CD8-positive, alpha-beta memory T cell (primary cell): Measurements from ENCODE around the gene INO80. TPM values are rescaled to one million over a fixed set of nuclear protein-coding genes. Genes with fewer than 3 reads are reported as not detected.

ENCODE experiments used
- CTCF ChIA-PET: fragments of 350-600 bp; sonication (Branson Sonifier 250); formaldehyde crosslinking; loops from one replicate; lab custom pipeline; 2021; ENCODE audit warnings: antibody characterized with exemption; lab: Charles Lee
- POLR2A ChIA-PET: fragments of 350-600 bp; sonication (Branson Sonifier 250); formaldehyde crosslinking; loops from one replicate; lab custom pipeline; 2021; ENCODE audit warnings: antibody characterized with exemption; lab: Charles Lee
- DNase-seq, 5 donors: peaks; one replicate each; pipeline versions ENCODE4 v3.0.0 to v3.0.0-alpha.2; 2020 to 2022; ENCODE audit warnings: mixed read lengths in 1 of 5
- H3K27ac ChIP-seq: one replicate; pipeline ENCODE4 v1.7.0; 2013; ENCODE audit warnings: low read depth, mild to moderate bottlenecking, low read length, moderate library complexity
- H3K27me3 ChIP-seq: 2 replicates; pipeline ENCODE4 v1.7.0; 2013; ENCODE audit warnings: low read length, mild to moderate bottlenecking; ENCODE audit not compliant: insufficient read depth, poor library complexity, severe bottlenecking
- H3K36me3 ChIP-seq: 2 replicates; pipeline ENCODE4 v1.7.0; 2013; ENCODE audit warnings: mild to moderate bottlenecking, low read length, moderate library complexity; ENCODE audit not compliant: insufficient read depth
- H3K4me1 ChIP-seq: 2 replicates; pipeline ENCODE4 v1.7.0; 2013; ENCODE audit warnings: mild to moderate bottlenecking, low read length, moderate library complexity; ENCODE audit not compliant: insufficient read depth
- H3K4me3 ChIP-seq: 2 replicates; pipeline ENCODE4 v1.7.0; 2013; ENCODE audit warnings: mild to moderate bottlenecking, low read length
- H3K9me3 ChIP-seq: 2 replicates; pipeline ENCODE4 v1.7.0; 2013; ENCODE audit warnings: mild to moderate bottlenecking, low read length
- H3K27ac Mint-ChIP-seq, 8 donors: one replicate each; pipeline ENCODE4 v1.8.0; 2020 to 2021; ENCODE audit warnings: mixed read lengths in 8 of 8, mild to moderate bottlenecking in 6 of 8, inconsistent platforms in 3 of 8, moderate library complexity in 3 of 8
- H3K27me3 Mint-ChIP-seq, 2 donors: one replicate each; pipeline ENCODE4 v1.8.0; 2020 to 2021; ENCODE audit warnings: mixed read lengths in 2 of 2, mild to moderate bottlenecking in 1 of 2, moderate library complexity in 1 of 2
- H3K36me3 Mint-ChIP-seq, 3 donors: one replicate each; pipeline ENCODE4 v1.8.0; 2020 to 2021; ENCODE audit warnings: mixed read lengths in 3 of 3, inconsistent platforms in 1 of 3, mild to moderate bottlenecking in 1 of 3
- H3K4me1 Mint-ChIP-seq, 3 donors: one replicate each; pipeline ENCODE4 v1.8.0; 2020 to 2021; ENCODE audit warnings: mixed read lengths in 3 of 3, inconsistent platforms in 1 of 3, mild to moderate bottlenecking in 1 of 3
- H3K4me3 Mint-ChIP-seq, 7 donors: one replicate each; pipeline ENCODE4 v1.8.0; 2020 to 2021; ENCODE audit warnings: mixed read lengths in 7 of 7, mild to moderate bottlenecking in 6 of 7, moderate library complexity in 4 of 7, inconsistent platforms in 2 of 7
- H3K9me3 Mint-ChIP-seq, 5 donors: one replicate each; pipeline ENCODE4 v1.8.0; 2020 to 2022; ENCODE audit warnings: mixed read lengths in 5 of 5, mild to moderate bottlenecking in 3 of 5, moderate library complexity in 2 of 5, inconsistent platforms in 1 of 5
- polyA plus RNA-seq: library from polyadenylated mRNA; unstranded; fragments of 300-500 nt; fragmentation: Illumina TruSeq; gene quantifications from one replicate; pipeline ENCODE4 v1.2.3, GENCODE V29; 2021
- total RNA-seq, 2 experiments: library from RNA; stranded (reverse); gene quantifications; one replicate each; pipeline ENCODE4 v1.2.3, GENCODE V29; 2021

The INO80 gene
- total and polyA plus RNA-seq, 3 experiments from 2014 or later, result 7.2 to 29.2 (median 26.3) TPM

GRCh38 chr15:41115161-41115651 lies 874 bp downstream of the INO80 start:
- Mint-ChIP-seq H3K27ac (peak overlapping the region; percentile 92 to 100 (median 96)), H3K36me3 (peaks cover 2 to 23% (median 2%) of the 10 kb centered on the region in 3 donors), H3K9me3 (no peaks in the 10 kb centered on the region), H3K4me1 (peaks cover 23 to 47% (median 34%) of the 10 kb centered on the region in 3 donors), H3K4me3 (peak overlapping the region; percentile 92 to 100 (median 98)), H3K27me3 (no peaks in the 10 kb centered on the region)
- Histone ChIP-seq H3K27ac (peak overlapping the region; percentile 91), H3K27me3 (no peaks in the 10 kb centered on the region), H3K9me3 (no peaks in the 10 kb centered on the region), H3K36me3 (no peaks in the 10 kb centered on the region), H3K4me3 (peak overlapping the region; percentile 90), H3K4me1 (peaks cover 18% of the 10 kb centered on the region)
- ChIA-PET CTCF (interaction anchor here (0.5 to 2.1 kb wide), 3 partner anchors 9 to 221 kb away, joined by 3 to 6 read pairs (median 5); partner anchors contain the start of gene VPS18), POLR2A (interaction anchor here (1.6 kb wide), 1 partner anchor 221 kb away, joined by 6 read pairs; the partner anchor contains the start of gene VPS18)
- DNase-seq, result peak in 1 of 5 donors; percentile 73

GRCh38 chr15:41106947-41107346 lies 9.1 kb downstream of the INO80 start:
- Mint-ChIP-seq H3K36me3 (peaks cover 0 to 23% (median 9%) of the 10 kb centered on the region in 3 donors), H3K27me3 (no peaks in the 10 kb centered on the region), H3K4me1 (peaks cover 22 to 45% (median 34%) of the 10 kb centered on the region in 3 donors), H3K27ac (peak overlapping the region in 1 of 8 donors; percentile 30), H3K4me3 (no peak overlapping the region), H3K9me3 (no peaks in the 10 kb centered on the region)
- CTCF ChIA-PET, result no interaction called here
- POLR2A ChIA-PET, result no interaction called here
- no peaks in the 10 kb centered on the region for H3K9me3 ChIP-seq
- no peaks in the 10 kb centered on the region for H3K36me3 ChIP-seq
- no peak overlapping the region for H3K27ac ChIP-seq
- no peaks in the 10 kb centered on the region for H3K4me1 ChIP-seq
- no peak for DNase-seq
- no peak overlapping the region for H3K4me3 ChIP-seq
- no peaks in the 10 kb centered on the region for H3K27me3 ChIP-seq

GRCh38 chr15:41105348-41106334 lies 10.4 kb downstream of the INO80 start:
- H3K4me3 ChIP-seq, result no peak overlapping the region
- no peaks in the 10 kb centered on the region for H3K9me3 Mint-ChIP-seq
- H3K27ac Mint-ChIP-seq, result no peak overlapping the region
- peaks cover 27 to 46% (median 39%) of the 10 kb centered on the region in 3 donors for H3K4me1 Mint-ChIP-seq
- H3K27me3 ChIP-seq, result no peaks in the 10 kb centered on the region
- no peak overlapping the region for H3K27ac ChIP-seq
- no peaks in the 10 kb centered on the region for H3K36me3 ChIP-seq
- H3K4me1 ChIP-seq, result no peaks in the 10 kb centered on the region
- H3K27me3 Mint-ChIP-seq, result no peaks in the 10 kb centered on the region
- H3K4me3 Mint-ChIP-seq, result no peak overlapping the region
- CTCF ChIA-PET, result interaction anchor here (0.7 to 2.4 kb wide), 3 partner anchors 8 to 1085 kb away, joined by 3 to 6 read pairs (median 6); no protein-coding TSS in a partner anchor
- POLR2A ChIA-PET, result no interaction called here
- H3K9me3 ChIP-seq, result no peaks in the 10 kb centered on the region
- DNase-seq, result no peak
- peaks cover 0 to 25% (median 9%) of the 10 kb centered on the region in 3 donors for H3K36me3 Mint-ChIP-seq

- CTCF ChIA-PET, result interaction anchor here (2.4 kb wide), 1 partner anchor 10 kb away, joined by 6 read pairs; no protein-coding TSS in a partner anchor
- POLR2A ChIA-PET, result no interaction called here
- H3K4me1 Mint-ChIP-seq, result peaks cover 32 to 54% (median 39%) of the 10 kb centered on the region in 3 donors
Observed at GRCh38 chr15:41104234-41104633, 11.8 kb downstream of the INO80 start.

DNA sequence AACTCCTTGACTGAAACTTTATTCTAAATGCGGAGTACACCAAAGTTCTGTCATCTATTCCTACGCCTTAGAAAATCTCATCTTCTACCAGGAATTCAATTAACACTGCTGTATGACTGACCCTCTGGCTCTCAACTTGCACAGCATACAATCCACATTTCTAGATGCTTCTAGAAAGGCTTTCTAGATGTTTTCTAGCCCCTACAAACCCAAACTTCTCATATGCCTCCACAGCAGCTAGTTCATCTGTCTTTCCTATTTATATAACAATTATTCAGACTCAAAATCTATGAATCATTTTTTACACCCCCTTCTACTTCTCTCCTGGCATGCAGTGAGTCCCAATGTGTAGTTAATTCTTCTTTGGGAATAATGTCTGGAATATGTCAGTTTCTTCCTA lies 13.2 kb downstream of the INO80 start:
- no peak overlapping the region for H3K27ac ChIP-seq
- H3K4me1 ChIP-seq, result no peaks in the 10 kb centered on the region
- H3K27me3 ChIP-seq, result no peaks in the 10 kb centered on the region
- H3K9me3 ChIP-seq, result no peaks in the 10 kb centered on the region
- no peaks in the 10 kb centered on the region for H3K36me3 ChIP-seq
- CTCF ChIA-PET, result no interaction called here
- no peaks in the 10 kb centered on the region for H3K27me3 Mint-ChIP-seq
- DNase-seq, result no peak
- H3K9me3 Mint-ChIP-seq, result no peaks in the 10 kb centered on the region
- H3K4me1 Mint-ChIP-seq, result peaks cover 25 to 43% (median 28%) of the 10 kb centered on the region in 3 donors
- no peak overlapping the region for H3K4me3 Mint-ChIP-seq
- H3K36me3 Mint-ChIP-seq, result peaks cover 0 to 25% (median 2%) of the 10 kb centered on the region in 3 donors
- no peak overlapping the region for H3K4me3 ChIP-seq
- POLR2A ChIA-PET, result no interaction called here
- peak overlapping the region in 4 of 8 donors; percentile 6 to 55 (median 30) for H3K27ac Mint-ChIP-seq

More at GRCh38 chr15:41104234-41104633, 11.8 kb downstream of the INO80 start:
- no peaks in the 10 kb centered on the region for H3K27me3 Mint-ChIP-seq
- H3K27me3 ChIP-seq, result no peaks in the 10 kb centered on the region
- no peaks in the 10 kb centered on the region for H3K9me3 Mint-ChIP-seq
- no peaks in the 10 kb centered on the region for H3K36me3 ChIP-seq
- H3K27ac ChIP-seq, result no peak overlapping the region
- H3K9me3 ChIP-seq, result no peaks in the 10 kb centered on the region
- H3K4me3 Mint-ChIP-seq, result no peak overlapping the region
- H3K36me3 Mint-ChIP-seq, result peaks cover 0 to 31% (median 9%) of the 10 kb centered on the region in 3 donors
- H3K4me3 ChIP-seq, result no peak overlapping the region
- no peaks in the 10 kb centered on the region for H3K4me1 ChIP-seq
- DNase-seq, result no peak
- H3K27ac Mint-ChIP-seq, result peak overlapping the region in 1 of 8 donors; percentile 63

DNA sequence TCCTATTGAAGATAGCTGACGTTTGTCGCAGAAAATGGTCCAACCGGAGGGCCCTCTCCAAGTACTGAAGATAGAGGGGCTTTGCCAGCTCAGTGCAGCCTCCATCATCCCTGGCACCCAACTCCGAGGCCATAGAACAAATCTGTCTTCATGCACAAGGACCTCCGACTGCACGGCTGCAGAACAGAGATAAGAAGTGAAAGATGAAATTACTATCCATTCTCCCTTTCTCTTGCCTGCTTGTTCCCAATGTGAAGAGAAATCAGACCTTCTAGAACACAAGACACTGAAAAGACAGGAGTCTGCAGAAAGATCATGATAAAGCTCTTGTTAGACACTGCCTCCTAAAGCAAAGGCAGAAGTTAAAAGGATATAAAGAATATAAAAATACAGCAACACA lies 19.9 kb downstream of the INO80 start:
- H3K27ac ChIP-seq, result no peak overlapping the region
- POLR2A ChIA-PET, result no interaction called here
- H3K27me3 ChIP-seq, result no peaks in the 10 kb centered on the region
- no peak for DNase-seq
- H3K9me3 Mint-ChIP-seq, result no peaks in the 10 kb centered on the region
- CTCF ChIA-PET, result no interaction called here
- peaks cover 12% of the 10 kb centered on the region for H3K36me3 ChIP-seq
- peak overlapping the region in 2 of 8 donors; percentile 5 to 64 for H3K27ac Mint-ChIP-seq
- no peaks in the 10 kb centered on the region for H3K4me1 ChIP-seq
- peaks cover 8 to 20% (median 12%) of the 10 kb centered on the region in 3 donors for H3K4me1 Mint-ChIP-seq
- H3K9me3 ChIP-seq, result no peaks in the 10 kb centered on the region
- H3K4me3 Mint-ChIP-seq, result no peak overlapping the region
- H3K36me3 Mint-ChIP-seq, result peaks cover 0 to 66% (median 15%) of the 10 kb centered on the region in 3 donors
- H3K27me3 Mint-ChIP-seq, result no peaks in the 10 kb centered on the region
- no peak overlapping the region for H3K4me3 ChIP-seq

DNA sequence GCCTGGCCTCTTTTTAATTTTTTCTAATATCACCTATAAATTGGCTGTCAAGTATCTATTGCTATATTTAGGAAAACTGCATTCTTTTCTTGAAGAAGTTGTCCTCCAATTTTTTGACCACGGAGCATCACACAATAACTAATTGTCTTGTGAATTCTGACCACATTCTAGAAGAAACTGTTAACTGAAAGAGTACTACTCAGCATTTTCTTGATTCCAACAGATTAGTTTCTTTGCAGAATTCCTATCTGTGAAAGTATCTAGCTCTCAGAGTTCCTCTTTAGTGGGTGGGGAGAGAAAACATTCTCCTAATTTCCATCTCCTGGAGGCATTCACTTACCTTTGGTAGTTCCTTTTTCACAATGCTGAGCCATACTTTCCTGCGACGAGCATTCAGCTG lies 31.1 kb downstream of the INO80 start:
- Histone ChIP-seq H3K9me3 (no peaks in the 10 kb centered on the region), H3K27ac (no peak overlapping the region), H3K4me3 (no peak overlapping the region), H3K4me1 (no peaks in the 10 kb centered on the region), H3K27me3 (no peaks in the 10 kb centered on the region), H3K36me3 (peaks cover 42% of the 10 kb centered on the region)
- ChIA-PET POLR2A (no interaction called here), CTCF (no interaction called here)
- Mint-ChIP-seq H3K36me3 (peaks cover 7 to 83% (median 21%) of the 10 kb centered on the region in 3 donors), H3K9me3 (no peaks in the 10 kb centered on the region), H3K4me1 (no peaks in the 10 kb centered on the region), H3K4me3 (no peak overlapping the region), H3K27ac (peak overlapping the region in 1 of 8 donors; percentile 37), H3K27me3 (no peaks in the 10 kb centered on the region)
- DNase-seq, result no peak
